Stimulated activated CD4-positive, alpha-beta T cell treated with anti-CD3 and anti-CD28 coated beads, Interleukin-1b, Interleukin-23, amount 100 ng/mL, for 24 hours (primary cell): ENCODE measurements around the gene CCDC120.

Experiments
- DNase-seq, 4 experiments: peaks; one replicate each; pipeline ENCODE4 v3.0.0-alpha.2; 2020; ENCODE audit warnings: low read depth in 4 of 4, low spot score in 1 of 4

CCDC120 gene

DNA sequence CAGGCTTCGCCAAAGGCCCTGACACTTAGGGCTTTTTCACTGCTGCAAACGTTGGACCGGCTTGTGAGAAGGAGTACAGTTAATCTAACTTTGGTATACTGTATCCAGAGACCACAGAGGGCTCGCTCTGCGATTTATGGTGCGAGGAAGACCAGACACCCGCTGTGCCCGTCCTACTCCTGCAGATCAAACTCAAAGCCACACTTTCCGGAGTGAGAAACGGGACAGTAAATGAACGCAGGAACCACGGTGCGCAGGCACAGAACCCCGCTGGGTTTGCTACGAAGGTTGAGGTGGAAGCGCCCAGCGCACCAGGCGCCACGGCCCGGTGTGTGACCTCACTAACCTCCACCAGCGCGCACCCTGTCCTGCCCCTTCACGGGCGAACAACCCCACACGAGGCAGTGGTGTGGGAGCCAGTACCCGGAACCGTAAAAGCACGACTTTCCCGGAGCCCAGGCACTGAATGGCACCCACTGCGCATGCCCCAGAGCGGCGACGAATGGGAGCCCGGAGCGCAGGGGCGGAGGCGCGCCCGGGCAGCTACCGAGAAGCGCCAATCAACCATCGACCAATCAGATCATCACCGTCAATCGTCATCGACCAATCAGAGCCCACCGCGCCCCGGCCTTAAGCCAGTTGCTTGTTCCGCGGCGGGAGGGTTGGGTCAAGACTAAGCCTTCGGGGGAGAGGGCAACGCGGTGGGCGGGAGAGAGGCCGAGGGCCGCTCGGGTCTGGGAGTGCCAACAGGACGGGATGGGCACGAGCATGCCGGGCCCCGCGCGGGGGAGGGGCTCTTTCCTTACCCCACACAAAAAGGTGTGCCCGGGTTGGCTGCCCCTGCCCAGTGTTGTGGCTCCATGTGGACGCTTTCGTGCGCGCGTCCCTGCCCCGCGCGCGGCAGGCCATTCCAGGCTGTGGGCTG is 42.2 kb downstream of the CCDC120 start:
- DNase-seq: peak; percentile 63 to 79 (median 70)

DNA sequence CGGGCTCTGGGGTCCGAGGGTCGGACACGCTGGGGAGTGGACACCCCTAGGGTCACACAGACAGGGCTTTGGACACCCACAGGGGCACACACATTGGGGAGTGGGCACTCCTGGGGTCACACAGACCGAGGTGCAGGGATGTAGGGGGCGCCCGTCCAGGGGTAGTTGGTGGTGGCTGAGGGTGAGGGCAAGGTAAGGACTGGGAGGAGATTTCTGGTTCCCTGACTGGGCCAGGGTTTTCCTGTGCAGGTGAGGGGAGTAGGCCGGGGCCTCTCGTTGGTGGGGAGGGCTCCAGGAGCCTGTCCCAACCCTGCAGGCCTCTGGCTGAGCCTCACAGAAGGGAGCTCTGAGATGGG is 42.8 kb downstream of the CCDC120 start:
- DNase-seq: no peak

DNA sequence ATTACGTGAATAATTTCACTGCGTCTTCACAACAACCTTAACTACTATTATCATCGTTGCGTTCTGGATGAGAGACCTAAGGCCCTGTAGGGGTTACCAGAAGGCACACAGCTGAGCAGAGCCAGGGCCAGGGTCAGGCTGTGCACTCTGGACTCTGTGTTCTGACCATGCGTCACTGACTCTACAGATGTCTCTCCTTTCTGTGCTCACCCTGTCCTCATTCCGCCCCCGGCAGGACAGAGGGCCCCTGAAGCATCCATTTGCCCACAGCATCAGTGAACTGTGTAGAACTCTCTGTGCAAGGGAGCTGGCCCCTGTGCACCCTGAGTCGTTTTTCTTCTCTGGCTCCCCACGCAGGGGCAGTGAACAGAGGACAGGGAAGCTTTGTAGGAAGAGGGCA is 43.4 kb downstream of the CCDC120 start:
- no peak for DNase-seq

DNA sequence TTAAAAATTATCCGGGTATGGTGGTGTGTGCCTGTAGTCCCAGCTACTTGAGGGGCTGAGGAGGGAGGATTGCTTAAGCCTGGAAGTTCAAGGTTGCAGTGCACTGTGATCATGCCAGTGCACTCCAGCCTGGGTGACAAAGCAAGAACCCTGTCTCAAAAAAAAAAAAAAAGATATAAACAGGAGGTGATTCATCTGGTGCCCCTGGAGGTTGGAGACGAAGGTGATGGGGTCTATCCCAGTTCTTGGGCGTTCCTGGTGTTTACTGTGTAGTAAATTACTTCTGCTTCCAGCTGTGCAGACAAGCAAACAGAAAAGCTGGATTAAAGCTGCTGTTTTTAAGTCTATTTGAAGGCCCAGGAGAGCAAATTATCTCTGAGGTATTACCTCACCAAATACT is 44.8 kb downstream of the CCDC120 start:
- DNase-seq: no peak

DNA sequence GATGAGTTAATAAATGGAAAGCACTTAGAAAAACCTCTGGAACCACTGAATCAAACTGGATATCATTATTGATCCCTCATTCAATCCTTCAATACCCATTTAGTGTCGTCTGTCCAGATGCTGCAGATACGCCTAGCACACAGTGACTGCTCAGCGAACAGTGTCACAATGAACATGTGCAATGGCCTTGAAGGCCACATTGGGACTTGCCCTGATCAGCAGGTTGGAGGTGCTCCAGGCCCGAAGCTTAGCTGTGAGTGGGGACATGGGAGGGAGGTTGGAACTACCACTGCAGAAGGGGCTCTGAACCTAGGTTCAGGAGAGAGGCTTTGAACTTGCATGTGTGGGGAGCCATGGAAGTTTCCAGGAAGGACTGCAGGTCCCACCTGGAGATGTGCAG is 47.5 kb downstream of the CCDC120 start:
- no peak for DNase-seq

DNA sequence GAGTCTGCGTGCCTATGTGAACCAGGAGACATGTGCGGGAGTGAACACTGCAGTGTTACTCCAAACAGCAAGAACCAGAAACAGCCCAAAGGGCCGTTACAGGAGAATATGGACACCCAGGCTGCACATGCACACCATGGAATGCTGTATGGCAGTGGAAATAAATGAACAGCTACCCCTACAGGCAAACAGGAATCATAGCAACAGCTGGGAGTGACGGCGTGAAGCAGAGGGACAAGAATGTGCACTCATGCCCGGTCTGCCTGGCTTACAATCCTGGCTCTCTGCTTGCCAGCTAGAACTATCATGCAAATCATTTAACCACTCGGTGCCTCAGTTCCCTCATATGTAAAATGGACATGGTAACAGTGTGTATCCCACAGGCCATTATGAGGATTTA is 48.1 kb downstream of the CCDC120 start:
- no peak for DNase-seq

DNA sequence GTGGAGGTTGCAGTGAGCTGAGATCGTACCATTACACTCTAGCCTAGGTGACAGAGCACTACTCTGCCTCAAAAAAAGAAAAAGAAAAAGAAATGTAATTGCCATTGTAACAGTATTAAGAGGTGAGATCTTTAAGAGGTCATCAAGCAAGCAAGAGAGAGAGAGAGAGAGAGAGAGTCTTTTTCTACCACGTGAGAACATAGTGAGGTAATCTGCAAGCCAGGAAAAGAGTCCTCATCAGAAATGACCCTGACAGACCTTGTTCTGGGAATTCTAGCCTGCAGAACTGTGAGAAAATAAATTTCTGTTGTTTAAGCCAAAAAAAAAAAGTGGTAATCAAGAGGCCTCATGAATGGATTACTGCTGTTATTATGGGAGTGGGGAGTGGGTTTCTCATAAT is 49.8 kb downstream of the CCDC120 start:
- no peak for DNase-seq

DNA sequence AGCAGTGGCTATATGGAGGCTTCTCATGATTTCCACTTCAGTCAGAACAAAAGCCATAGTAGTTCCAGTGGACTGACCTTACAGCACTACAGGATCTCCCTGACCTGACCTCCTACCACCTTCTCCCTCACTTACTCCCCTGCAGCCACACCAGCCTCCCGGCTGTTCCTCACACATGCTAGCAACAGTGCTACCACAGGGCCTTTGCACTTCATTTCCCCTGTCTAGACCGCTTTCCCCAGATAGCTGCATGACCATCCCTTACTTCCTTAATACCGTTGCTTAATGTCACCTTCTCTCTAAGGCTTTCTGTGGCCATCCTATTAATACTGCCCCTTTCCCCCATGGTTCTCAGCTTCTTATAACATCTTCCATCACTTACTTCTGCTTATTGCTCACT is 51.6 kb downstream of the CCDC120 start:
- DNase-seq: no peak

DNA sequence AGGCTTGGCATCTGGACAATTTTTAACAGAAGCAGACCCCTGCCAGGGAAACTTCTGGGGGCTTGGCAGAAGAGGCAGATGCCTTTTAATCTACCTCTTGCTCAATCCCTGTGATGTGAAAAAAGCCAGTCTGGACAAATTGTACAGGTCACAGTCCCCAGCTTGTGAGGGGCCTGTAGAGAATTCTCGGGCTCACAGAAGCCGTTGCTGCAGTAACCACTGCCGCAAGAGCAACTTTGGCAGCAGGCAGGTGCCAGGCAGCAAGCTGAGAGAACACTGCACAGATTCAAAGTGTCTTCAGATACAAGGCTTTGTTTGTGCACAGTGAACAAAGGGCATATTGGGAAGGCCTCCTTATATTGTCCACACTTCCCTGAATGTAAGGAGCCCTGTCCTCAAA is 53.0 kb downstream of the CCDC120 start:
- no peak for DNase-seq

DNA sequence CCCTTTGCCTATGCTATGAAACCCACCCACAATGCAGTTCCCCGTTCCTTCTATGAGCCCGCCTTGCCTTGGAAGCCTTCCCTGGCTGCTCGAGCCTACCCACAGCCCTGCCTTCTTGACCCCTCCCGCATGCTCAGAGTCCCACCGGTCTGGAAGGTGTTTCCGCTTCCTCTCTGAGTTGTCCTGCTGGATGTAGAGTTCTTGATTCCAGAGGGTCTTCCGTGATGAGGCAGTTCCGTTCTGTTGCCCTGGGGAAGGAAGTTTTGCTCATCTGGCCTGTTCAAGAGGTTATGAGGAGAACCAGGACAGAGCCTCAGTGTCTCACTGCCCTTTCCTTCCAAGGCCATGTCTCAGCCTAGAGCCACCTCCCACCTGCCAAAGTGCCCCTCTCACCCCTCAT is 57.3 kb downstream of the CCDC120 start:
- no peak for DNase-seq

DNA sequence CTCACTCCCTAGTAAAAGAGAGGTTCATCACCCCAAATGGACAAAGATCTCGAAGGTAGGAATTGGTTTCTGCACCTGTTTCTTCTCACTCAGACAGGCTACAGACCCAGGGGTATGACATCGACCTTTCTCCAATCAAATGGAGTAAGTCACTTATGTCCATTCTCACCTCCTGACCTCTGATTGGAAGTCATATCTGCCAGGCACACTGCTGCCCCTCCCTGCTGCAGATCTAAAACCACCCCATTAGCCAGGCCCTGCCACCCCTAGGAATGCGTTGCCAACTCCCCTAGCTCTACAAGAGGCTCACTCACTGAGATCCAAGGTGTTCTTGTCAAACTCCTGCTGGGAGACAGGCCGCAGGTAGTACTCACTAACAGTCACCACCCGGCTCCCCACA is 57.9 kb downstream of the CCDC120 start:
- no peak for DNase-seq

DNA sequence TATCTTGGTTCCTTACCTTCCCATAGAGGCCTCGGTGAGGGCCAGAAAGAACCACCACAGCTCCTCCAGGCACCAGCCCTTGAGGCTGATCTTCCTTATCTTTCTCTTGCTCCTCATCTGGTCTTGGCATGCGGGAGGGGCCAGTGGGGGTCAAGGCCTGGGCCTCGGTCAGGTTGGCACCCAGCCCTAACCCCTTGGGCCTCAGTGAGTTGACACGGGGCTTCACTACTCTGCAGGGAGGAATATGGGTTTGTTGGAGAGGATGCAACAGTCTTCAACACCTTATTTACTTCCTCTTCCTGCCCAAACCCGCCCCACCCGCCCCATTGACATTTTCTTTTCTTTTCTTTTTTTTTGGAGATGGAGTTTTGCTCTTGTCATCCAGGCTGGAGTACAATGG is 58.8 kb downstream of the CCDC120 start:
- no peak for DNase-seq
